ENCODE results near the gene CAMK2A.

GRCh38 chr5:150300496-150301169, 11.1 kb upstream of the CAMK2A start:
- TF ChIP-seq CTCF (IDR thresholded peaks at IDR 0.05; ENCODE audit: low read depth, low read length, poor library complexity, severe bottlenecking) (no peak), EZH2phosphoT487 (IDR thresholded peaks at IDR 0.05; ENCODE audit: borderline replicate concordance, low read length) (no peak)
